ENCODE data around the gene DNM3. TPM values are rescaled to one million over a fixed set of nuclear protein-coding genes. Genes with fewer than 3 reads are reported as not detected.

DNM3 gene
- total and polyA plus RNA-seq, 2 experiments from 2014 or later: 0.11 to 1.4 TPM

GRCh38 chr1:171999756-172000155 lies 158.5 kb downstream of the DNM3 start:
- Histone ChIP-seq H3K9me2 (ENCODE audit: insufficient read depth) (no peaks in the 10 kb centered on the region), H2AFZ (no peak overlapping the region), H3K36me3 (ENCODE audit: low read depth) (no peaks in the 10 kb centered on the region), H3K4me2 (ENCODE audit: unreplicated experiment) (peak overlapping the region; percentile 40), H4K20me1 (ENCODE audit: insufficient read depth) (no peaks in the 10 kb centered on the region), H3K9ac (no peak overlapping the region), H3K9me3 (ENCODE audit: low read depth) (no peaks in the 10 kb centered on the region), H3K4me3 (no peak overlapping the region), H3K79me2 (ENCODE audit: insufficient read depth) (no peaks in the 10 kb centered on the region), H3K27me3 (replicated peaks; ENCODE audit: insufficient read depth) (no peaks in the 10 kb centered on the region), H3K27ac (0 out of 2 replicates have a peak overlapping the region, but pooled peaks have one; percentile 23), H3K4me1 (ENCODE audit: insufficient read depth) (peaks cover 34% of the 10 kb centered on the region), H3F3A (ENCODE audit: insufficient read depth) (peaks cover 25% of the 10 kb centered on the region)
- in situ Hi-C loops (cut with MboI): loop anchor here (10.0 to 25.0 kb wide), 2 partner anchors 425 to 713 kb away; partner anchors contain the start of gene C1orf105
- DNase-seq: peak; percentile 89
- 5% methylated on average over 2 of the region's 2 CpGs for WGBS, 2 experiments (ENCODE audit: low coverage in 1 of 2, low lambda C conversion rate in 2 of 2, missing lambda C conversion rate in 2 of 2)
- TF ChIP-seq EZH2 (IDR thresholded peaks at IDR 0.05; ENCODE audit: insufficient read depth, poor library complexity, severe bottlenecking) (no peak), EZH2phosphoT487 (IDR thresholded peaks at IDR 0.05; ENCODE audit: insufficient read depth, low read depth) (no peak)

GRCh38 chr1:172001288-172001687 lies 160.0 kb downstream of the DNM3 start:
- no peaks in the 10 kb centered on the region for H3K79me2 ChIP-seq (ENCODE audit: insufficient read depth)
- in situ Hi-C loops (cut with MboI): loop anchor here (25.0 kb wide), 1 partner anchor 711 kb away; no protein-coding TSS in a partner anchor
- H3K4me3 ChIP-seq: no peak overlapping the region
- H3K27me3 ChIP-seq (replicated peaks; ENCODE audit: insufficient read depth): no peaks in the 10 kb centered on the region
- H3K4me1 ChIP-seq (ENCODE audit: insufficient read depth): peaks cover 47% of the 10 kb centered on the region
- H3K4me2 ChIP-seq (ENCODE audit: unreplicated experiment): no peak overlapping the region
- no peak overlapping the region for H3K27ac ChIP-seq
- H3K9me3 ChIP-seq (ENCODE audit: low read depth): no peaks in the 10 kb centered on the region
- H3K9me2 ChIP-seq (ENCODE audit: insufficient read depth): no peaks in the 10 kb centered on the region
- peaks cover 28% of the 10 kb centered on the region for H3F3A ChIP-seq (ENCODE audit: insufficient read depth)
- no peaks in the 10 kb centered on the region for H4K20me1 ChIP-seq (ENCODE audit: insufficient read depth)
- TF ChIP-seq EZH2phosphoT487 (IDR thresholded peaks at IDR 0.05; ENCODE audit: insufficient read depth, low read depth): no peak
- TF ChIP-seq EZH2 (IDR thresholded peaks at IDR 0.05; ENCODE audit: insufficient read depth, poor library complexity, severe bottlenecking): no peak
- 84 to 85% methylated on average over 3 of the region's 3 CpGs for WGBS, 2 experiments (ENCODE audit: low coverage in 1 of 2, low lambda C conversion rate in 2 of 2, missing lambda C conversion rate in 2 of 2)
- DNase-seq: no peak
- H2AFZ ChIP-seq: no peak overlapping the region
- no peaks in the 10 kb centered on the region for H3K36me3 ChIP-seq (ENCODE audit: low read depth)
- no peak overlapping the region for H3K9ac ChIP-seq

DNA sequence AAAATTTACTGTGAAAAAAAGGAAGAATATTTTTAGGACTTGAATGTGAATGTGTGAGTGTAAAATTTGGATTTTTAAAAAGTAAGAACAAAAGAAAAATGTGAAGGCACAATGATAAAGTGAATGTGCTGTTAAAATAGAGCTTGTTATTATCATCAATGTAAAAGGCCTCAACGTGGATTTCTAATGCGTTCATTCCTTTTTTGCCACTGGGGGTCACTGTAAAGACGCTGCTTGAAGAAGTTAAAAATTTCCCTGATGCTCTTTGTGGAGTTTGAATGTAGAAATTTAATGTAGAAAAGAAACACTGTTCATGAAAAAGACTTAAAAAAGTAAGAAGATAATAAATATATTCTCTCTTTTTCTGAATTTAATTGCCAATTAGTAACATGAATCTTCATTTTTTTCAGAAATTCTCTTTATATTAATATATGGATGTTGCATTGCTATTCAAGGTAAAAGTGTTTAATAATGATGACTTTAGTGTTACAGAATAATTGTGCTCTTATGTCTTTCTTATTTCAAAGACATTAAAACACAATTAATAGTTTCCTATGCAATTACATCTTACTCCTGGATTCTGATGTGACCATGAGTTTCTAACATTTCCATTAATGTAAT lies 161.5 kb downstream of the DNM3 start:
- Histone ChIP-seq H3F3A (ENCODE audit: insufficient read depth) (peaks cover 31% of the 10 kb centered on the region), H3K9me2 (ENCODE audit: insufficient read depth) (no peaks in the 10 kb centered on the region), H3K79me2 (ENCODE audit: insufficient read depth) (no peaks in the 10 kb centered on the region), H3K36me3 (ENCODE audit: low read depth) (no peaks in the 10 kb centered on the region), H3K9me3 (ENCODE audit: low read depth) (no peaks in the 10 kb centered on the region), H3K27ac (no peak overlapping the region), H3K9ac (no peak overlapping the region), H4K20me1 (ENCODE audit: insufficient read depth) (no peaks in the 10 kb centered on the region), H2AFZ (no peak overlapping the region), H3K4me1 (ENCODE audit: insufficient read depth) (peaks cover 47% of the 10 kb centered on the region), H3K4me3 (no peak overlapping the region), H3K4me2 (ENCODE audit: unreplicated experiment) (no peak overlapping the region), H3K27me3 (replicated peaks; ENCODE audit: insufficient read depth) (no peaks in the 10 kb centered on the region)
- TF ChIP-seq EZH2phosphoT487 (IDR thresholded peaks at IDR 0.05; ENCODE audit: insufficient read depth, low read depth): no peak
- TF ChIP-seq EZH2 (IDR thresholded peaks at IDR 0.05; ENCODE audit: insufficient read depth, poor library complexity, severe bottlenecking): no peak
- 2 to 3% methylated on average over 3 of the region's 3 CpGs for WGBS, 2 experiments (ENCODE audit: low coverage in 1 of 2, low lambda C conversion rate in 2 of 2, missing lambda C conversion rate in 2 of 2)
- in situ Hi-C loops (cut with MboI): loop anchor here (25.0 kb wide), 1 partner anchor 709 kb away; no protein-coding TSS in a partner anchor
- peak; percentile 77 for DNase-seq

DNA sequence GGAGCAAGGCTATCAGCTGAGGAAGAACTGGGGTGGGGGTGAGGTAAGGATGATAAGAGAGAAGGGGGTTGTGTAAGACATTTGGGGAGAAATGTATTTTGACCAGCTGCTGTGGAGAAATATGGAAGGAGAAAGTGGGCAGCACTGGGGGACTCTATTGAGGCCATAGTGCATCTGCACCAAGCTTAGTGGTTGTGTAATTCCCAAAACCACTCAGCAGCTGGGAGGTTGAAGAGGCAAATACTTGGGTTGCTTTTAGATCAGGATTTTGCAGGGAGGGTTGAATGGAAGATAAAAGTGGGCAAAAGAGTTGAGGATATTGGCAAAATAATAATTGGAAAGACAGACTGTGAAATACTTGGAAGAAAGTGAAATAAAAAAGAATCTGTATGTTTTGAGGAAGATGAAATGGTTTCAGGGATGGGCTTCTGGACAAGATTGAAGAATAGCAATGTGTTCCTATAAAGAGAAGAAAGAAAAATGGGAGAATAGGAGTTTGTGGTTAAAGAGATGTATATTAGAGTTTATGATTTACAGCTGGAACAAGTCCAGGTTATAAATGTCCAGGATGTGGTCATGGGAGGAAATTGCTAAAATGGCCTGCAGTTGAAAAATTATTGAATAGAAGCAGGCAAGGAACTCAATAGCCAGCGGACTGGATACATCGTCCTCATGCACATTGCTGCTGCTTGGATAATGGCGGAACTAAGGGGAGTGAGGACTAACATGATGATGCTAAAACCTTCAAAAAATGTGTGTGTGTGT lies 162.7 kb downstream of the DNM3 start:
- 98 to 99% methylated on average over 3 of the region's 3 CpGs for WGBS, 2 experiments (ENCODE audit: low coverage in 1 of 2, low lambda C conversion rate in 2 of 2, missing lambda C conversion rate in 2 of 2)
- no peaks in the 10 kb centered on the region for H3K9me2 ChIP-seq (ENCODE audit: insufficient read depth)
- no peak overlapping the region for H3K27ac ChIP-seq
- no peaks in the 10 kb centered on the region for H3K79me2 ChIP-seq (ENCODE audit: insufficient read depth)
- H3K4me2 ChIP-seq (ENCODE audit: unreplicated experiment): no peak overlapping the region
- H2AFZ ChIP-seq: no peak overlapping the region
- peaks cover 25% of the 10 kb centered on the region for H3F3A ChIP-seq (ENCODE audit: insufficient read depth)
- TF ChIP-seq EZH2 (IDR thresholded peaks at IDR 0.05; ENCODE audit: insufficient read depth, poor library complexity, severe bottlenecking) (no peak), EZH2phosphoT487 (IDR thresholded peaks at IDR 0.05; ENCODE audit: insufficient read depth, low read depth) (no peak)
- no peak overlapping the region for H3K9ac ChIP-seq
- no peaks in the 10 kb centered on the region for H3K9me3 ChIP-seq (ENCODE audit: low read depth)
- DNase-seq: no peak
- no peaks in the 10 kb centered on the region for H4K20me1 ChIP-seq (ENCODE audit: insufficient read depth)
- no peak overlapping the region for H3K4me3 ChIP-seq
- in situ Hi-C loops (cut with MboI): loop anchor here (25.0 kb wide), 1 partner anchor 708 kb away; no protein-coding TSS in a partner anchor
- H3K27me3 ChIP-seq (replicated peaks; ENCODE audit: insufficient read depth): no peaks in the 10 kb centered on the region
- peaks cover 40% of the 10 kb centered on the region for H3K4me1 ChIP-seq (ENCODE audit: insufficient read depth)
- no peaks in the 10 kb centered on the region for H3K36me3 ChIP-seq (ENCODE audit: low read depth)

Data from GM23248 (cell line).